ENCODE data around the gene HRC. TPM values are rescaled to one million over a fixed set of nuclear protein-coding genes. Genes with fewer than 3 reads are reported as not detected.
"Not testable (repeated sequence)": the region's sequence is repeated elsewhere in the genome, so short reads cannot be mapped to it uniquely, and the experiment has no call there.

The HRC gene
- total and polyA plus RNA-seq, 2 donors, result 3.8 to 5.2 TPM

GRCh38 chr19:49153167-49153809, 1.9 kb downstream of the HRC start:
- Histone ChIP-seq H3K4me1 (ENCODE audit: insufficient read depth) (no peaks in the 10 kb centered on the region), H3K36me3 (ENCODE audit: insufficient read depth) (no peaks in the 10 kb centered on the region), H3K27ac (ENCODE audit: low read depth) (no peak overlapping the region), H3K4me3 (ENCODE audit: low read depth, low read length) (no peak overlapping the region)
- no peak for DNase-seq (ENCODE audit: extremely low spot score)
- 93% methylated on average over 10 of the region's 10 CpGs for WGBS

DNA sequence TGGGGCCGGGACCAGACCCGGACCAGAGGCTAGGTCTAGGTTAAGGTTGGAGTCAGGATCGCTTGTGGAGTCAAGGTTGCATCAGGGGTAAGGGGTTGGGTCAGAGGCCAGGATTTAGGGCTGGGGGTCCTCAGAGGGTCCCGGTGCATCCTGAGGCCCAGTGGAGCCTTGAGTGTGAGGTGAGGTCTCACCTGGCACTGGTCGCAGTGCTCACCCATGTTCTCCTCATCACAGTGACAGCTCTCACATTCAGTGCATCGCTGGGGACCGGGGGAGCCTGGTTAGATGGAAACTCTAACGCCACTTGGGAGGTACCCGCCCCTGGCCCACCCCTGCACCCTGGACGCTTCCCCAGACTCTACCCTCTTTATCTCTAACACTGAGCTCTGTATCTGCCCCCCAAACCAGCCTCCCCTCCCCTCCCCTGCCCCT, 3.1 kb downstream of the HRC start:
- no peaks in the 10 kb centered on the region for H3K4me1 ChIP-seq (ENCODE audit: insufficient read depth)
- DNase-seq (ENCODE audit: extremely low spot score), result no peak
- WGBS, result 27% methylated on average over 10 of the region's 10 CpGs
- no peak overlapping the region for H3K27ac ChIP-seq (ENCODE audit: low read depth)
- H3K36me3 ChIP-seq (ENCODE audit: insufficient read depth), result no peaks in the 10 kb centered on the region
- no peak overlapping the region for H3K4me3 ChIP-seq (ENCODE audit: low read depth, low read length)

- no peaks in the 10 kb centered on the region for H3K36me3 ChIP-seq (ENCODE audit: insufficient read depth)
- no peak for DNase-seq (ENCODE audit: extremely low spot score)
- no peak overlapping the region for H3K27ac ChIP-seq (ENCODE audit: low read depth)
- H3K4me1 ChIP-seq (ENCODE audit: insufficient read depth), result no peaks in the 10 kb centered on the region
- H3K4me3 ChIP-seq (ENCODE audit: low read depth, low read length), result no peak overlapping the region
- 8% methylated on average over 45 of the region's 45 CpGs for WGBS
Measured at GRCh38 chr19:49151267-49152118, 3.7 kb downstream of the HRC start.

DNA sequence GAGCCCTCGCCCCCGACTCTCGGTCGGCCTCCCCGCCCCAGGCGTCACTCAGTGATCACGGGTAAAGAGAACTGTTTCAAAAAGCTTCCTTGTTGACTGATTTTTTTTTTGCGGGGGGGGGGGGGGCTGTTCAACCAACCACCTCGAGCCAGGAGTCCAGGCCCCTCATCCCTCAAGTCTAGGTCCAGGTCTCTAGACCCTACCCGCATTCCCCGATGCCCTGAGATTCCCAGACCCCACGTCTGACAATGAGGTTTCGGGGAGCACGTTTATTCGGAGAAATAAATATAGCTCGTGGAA, 4.3 kb downstream of the HRC start:
- Histone ChIP-seq H3K4me3 (ENCODE audit: low read depth, low read length) (peak overlapping the region; percentile 53), H3K27ac (ENCODE audit: low read depth) (no peak overlapping the region), H3K36me3 (ENCODE audit: insufficient read depth) (no peaks in the 10 kb centered on the region), H3K4me1 (ENCODE audit: insufficient read depth) (no peaks in the 10 kb centered on the region)
- WGBS, result 7% methylated on average over 16 of the region's 16 CpGs
- DNase-seq (ENCODE audit: extremely low spot score), result no peak

GRCh38 chr19:49150106-49150943, 4.9 kb downstream of the HRC start:
- Histone ChIP-seq H3K4me3 (ENCODE audit: low read depth, low read length) (peak overlapping the region; percentile 53), H3K4me1 (ENCODE audit: insufficient read depth) (no peaks in the 10 kb centered on the region), H3K36me3 (ENCODE audit: insufficient read depth) (no peaks in the 10 kb centered on the region), H3K27ac (ENCODE audit: low read depth) (no peak overlapping the region)
- DNase-seq (ENCODE audit: extremely low spot score), result peak; percentile 84
- under 1% methylated on average over 75 of the region's 75 CpGs for WGBS

DNA sequence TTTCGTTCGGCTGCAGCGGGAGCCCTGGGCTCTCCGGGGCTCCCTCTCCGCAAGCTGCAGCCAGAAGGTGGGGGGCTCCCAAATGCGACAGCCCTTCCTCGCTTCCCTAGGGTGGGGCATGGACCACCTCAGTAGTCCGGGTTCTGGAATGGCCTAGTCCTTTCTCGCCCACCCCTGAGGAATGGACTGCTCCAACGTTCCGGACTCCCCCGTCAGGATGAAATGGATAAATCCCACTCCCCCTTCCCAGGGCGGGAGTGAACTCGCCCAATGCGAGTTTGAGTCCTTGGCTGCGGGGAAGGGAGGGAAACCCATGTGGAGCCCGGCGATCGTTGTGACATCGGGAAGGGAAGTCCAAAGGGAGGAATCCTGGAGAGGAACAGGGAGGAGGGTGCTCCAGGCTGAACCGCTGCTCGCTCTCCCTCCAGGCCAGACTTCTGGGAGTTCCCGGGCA, 5.5 kb downstream of the HRC start:
- WGBS, result under 1% methylated on average over 23 of the region's 23 CpGs
- Histone ChIP-seq H3K4me1 (ENCODE audit: insufficient read depth) (no peaks in the 10 kb centered on the region), H3K27ac (ENCODE audit: low read depth) (no peak overlapping the region), H3K4me3 (ENCODE audit: low read depth, low read length) (peak overlapping the region; percentile 53), H3K36me3 (ENCODE audit: insufficient read depth) (no peaks in the 10 kb centered on the region)
- peak; percentile 76 for DNase-seq (ENCODE audit: extremely low spot score)

GRCh38 chr19:49148784-49149651, 6.2 kb downstream of the HRC start:
- peak overlapping the region; percentile 53 for H3K4me3 ChIP-seq (ENCODE audit: low read depth, low read length)
- no peaks in the 10 kb centered on the region for H3K4me1 ChIP-seq (ENCODE audit: insufficient read depth)
- DNase-seq (ENCODE audit: extremely low spot score), result peak; percentile 95
- no peak overlapping the region for H3K27ac ChIP-seq (ENCODE audit: low read depth)
- WGBS, result 2% methylated on average over 49 of the region's 49 CpGs
- H3K36me3 ChIP-seq (ENCODE audit: insufficient read depth), result no peaks in the 10 kb centered on the region

DNA sequence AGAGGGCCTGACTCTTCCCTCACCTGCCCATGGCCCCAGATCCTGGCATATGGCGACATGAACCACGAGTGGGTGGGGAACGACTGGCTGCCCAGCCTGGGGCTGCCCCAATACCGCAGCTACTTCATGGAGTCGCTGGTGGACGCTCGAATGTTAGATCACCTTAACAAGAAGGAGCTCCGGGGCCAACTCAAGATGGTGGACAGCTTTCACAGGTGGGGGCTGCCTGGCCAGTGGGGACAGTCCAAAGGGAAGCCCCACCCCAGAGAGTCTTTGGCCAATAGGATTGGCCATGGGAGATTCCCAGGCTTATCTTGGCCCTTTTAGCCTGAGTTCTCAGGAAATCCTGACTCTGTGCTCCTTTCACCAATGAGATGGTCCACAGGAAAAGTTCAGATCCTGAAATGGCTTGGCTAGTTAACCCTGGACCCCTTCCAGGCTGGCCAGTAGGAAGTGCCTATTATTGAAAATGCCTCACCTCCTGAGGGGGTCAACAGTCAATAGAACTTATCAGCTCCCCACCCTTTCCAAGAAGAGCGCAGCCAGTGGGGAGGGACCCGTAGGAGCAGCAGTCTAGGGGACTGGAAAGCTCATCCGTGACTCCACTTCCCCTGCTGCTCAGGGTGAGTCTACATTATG, 7.0 kb downstream of the HRC start:
- no peak for DNase-seq (ENCODE audit: extremely low spot score)
- 76% methylated on average over 11 of the region's 11 CpGs for WGBS
- Histone ChIP-seq H3K4me1 (ENCODE audit: insufficient read depth) (no peaks in the 10 kb centered on the region), H3K27ac (ENCODE audit: low read depth) (no peak overlapping the region), H3K36me3 (ENCODE audit: insufficient read depth) (no peaks in the 10 kb centered on the region), H3K4me3 (ENCODE audit: low read depth, low read length) (no peak overlapping the region)

GRCh38 chr19:49146408-49146770, 8.8 kb downstream of the HRC start:
- WGBS, result 35% methylated on average over 7 of the region's 7 CpGs
- H3K36me3 ChIP-seq (ENCODE audit: insufficient read depth); DNase-seq (ENCODE audit: extremely low spot score); H3K4me3 ChIP-seq (ENCODE audit: low read depth, low read length); H3K27ac ChIP-seq (ENCODE audit: low read depth); H3K4me1 ChIP-seq (ENCODE audit: insufficient read depth): not testable (repeated sequence)

- Histone ChIP-seq H3K27ac (ENCODE audit: low read depth) (no peak overlapping the region), H3K36me3 (ENCODE audit: insufficient read depth) (no peaks in the 10 kb centered on the region), H3K4me3 (ENCODE audit: low read depth, low read length) (no peak overlapping the region), H3K4me1 (ENCODE audit: insufficient read depth) (no peaks in the 10 kb centered on the region)
- WGBS, result 8% methylated on average over 30 of the region's 30 CpGs
- DNase-seq (ENCODE audit: extremely low spot score), result no peak
Measured at GRCh38 chr19:49145573-49146407, 9.4 kb downstream of the HRC start.

DNA sequence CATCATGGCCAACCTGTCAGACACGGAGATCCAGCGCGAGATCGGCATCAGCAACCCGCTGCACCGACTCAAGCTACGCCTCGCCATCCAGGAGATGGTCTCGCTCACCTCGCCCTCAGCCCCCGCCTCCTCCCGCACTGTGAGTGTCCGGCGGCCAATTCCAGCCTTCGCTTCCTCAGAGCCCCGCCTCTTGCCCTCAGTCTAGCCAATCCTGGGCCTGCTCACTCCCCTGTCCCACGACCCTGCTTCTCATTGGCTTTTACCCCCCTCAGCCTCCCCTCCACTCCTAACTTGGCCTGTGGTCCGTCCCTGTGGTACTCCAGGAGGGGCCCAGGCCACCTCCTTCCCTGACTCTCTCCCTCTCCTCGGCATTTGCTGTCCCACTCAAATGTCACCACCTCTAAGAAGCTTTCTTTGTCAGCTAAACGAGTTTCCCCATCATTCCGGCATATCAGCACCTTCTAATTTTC, 12.3 kb downstream of the HRC start:
- Histone ChIP-seq H3K4me1 (ENCODE audit: insufficient read depth) (no peaks in the 10 kb centered on the region), H3K4me3 (ENCODE audit: low read depth, low read length) (peak overlapping the region; percentile 11), H3K27ac (ENCODE audit: low read depth) (no peak overlapping the region), H3K36me3 (ENCODE audit: insufficient read depth) (no peaks in the 10 kb centered on the region)
- WGBS, result 4% methylated on average over 21 of the region's 21 CpGs
- DNase-seq (ENCODE audit: extremely low spot score), result peak; percentile 77

DNA sequence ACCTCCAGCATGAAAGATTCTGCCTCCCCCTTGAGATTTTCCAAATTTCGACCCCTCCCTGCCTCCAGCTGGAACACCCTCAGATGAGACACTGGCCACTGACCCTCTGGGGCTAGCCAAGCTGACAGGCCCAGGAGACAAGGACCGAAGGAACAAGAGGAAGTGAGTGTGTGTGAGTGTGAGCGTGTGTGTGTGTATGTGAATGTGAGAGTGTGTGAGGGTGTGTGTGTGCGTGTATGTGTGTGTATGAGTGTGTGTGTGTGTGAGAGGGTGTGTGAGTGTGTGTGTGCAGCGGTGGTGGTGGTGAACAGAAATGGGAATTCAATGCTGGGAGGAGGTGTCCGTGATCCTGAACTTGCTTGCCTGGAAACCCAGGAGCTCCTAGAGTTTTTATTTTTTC, 13.8 kb downstream of the HRC start:
- DNase-seq (ENCODE audit: extremely low spot score), result no peak
- Histone ChIP-seq H3K27ac (ENCODE audit: low read depth) (no peak overlapping the region), H3K36me3 (ENCODE audit: insufficient read depth) (no peaks in the 10 kb centered on the region), H3K4me1 (ENCODE audit: insufficient read depth) (no peaks in the 10 kb centered on the region), H3K4me3 (ENCODE audit: low read depth, low read length) (no peak overlapping the region)
- 79% methylated on average over 6 of the region's 6 CpGs for WGBS
